Heart right ventricle (tissue), 16 donors: ENCODE results near the gene SLC7A6OS. TPM values are rescaled to one million over a fixed set of nuclear protein-coding genes. Genes with fewer than 3 reads are reported as not detected.

Source experiments
- ATAC-seq, 8 donors: fragments of 200-7000 bp; cut with Tn5 transposase; one replicate each; pipeline ENCODE4 v1.9.1; 2020; ENCODE audit warnings: mild to moderate bottlenecking in 8 of 8, moderate library complexity in 8 of 8, moderate number of reproducible peaks in 1 of 8
- DNase-seq, 2 donors: peaks; one replicate each; pipeline ENCODE4 v3.0.0-alpha.2; 2020
- H3K27ac ChIP-seq, 10 donors: fragments of 200-600 bp; sonication (generic) in 2 of 10; one replicate each; pipeline versions ENCODE4 v1.5.0 to v1.8.0; 2020 to 2022; ENCODE audit warnings: mild to moderate bottlenecking in 3 of 10
- H3K27me3 ChIP-seq, 7 donors: fragments of 200-600 bp; one replicate each; pipeline ENCODE4 v1.8.0; 2021 to 2022; ENCODE audit warnings: mild to moderate bottlenecking in 2 of 7
- H3K36me3 ChIP-seq, 9 donors: fragments of 200-600 bp; sonication (generic) in 1 of 9; one replicate each; pipeline versions ENCODE4 v1.5.0 to v1.8.0; 2020 to 2022; ENCODE audit warnings: mild to moderate bottlenecking in 2 of 9
- H3K4me1 ChIP-seq, 9 donors: fragments of 200-600 bp; sonication (generic) in 1 of 9; one replicate each; pipeline versions ENCODE4 v1.5.0 to v1.8.0; 2020 to 2022; ENCODE audit warnings: mild to moderate bottlenecking in 4 of 9
- H3K4me3 ChIP-seq, 10 donors: fragments of 200-600 bp; sonication (generic) in 2 of 10; one replicate each; pipeline versions ENCODE4 v1.5.0 to v1.8.0; 2020 to 2022; ENCODE audit warnings: mild to moderate bottlenecking in 7 of 10, moderate library complexity in 2 of 10
- H3K9me3 ChIP-seq, 11 donors: fragments of 200-600 bp in 10 of 11; sonication (generic) in 2 of 11; one replicate each; pipeline versions ENCODE4 v1.5.0 to v1.8.0; 2013 to 2022; ENCODE audit warnings: mild to moderate bottlenecking in 2 of 11, control low read depth in 1 of 11, moderate library complexity in 1 of 11
- WGBS, 2 donors: extraction: QIAGEN DNeasy Blood & Tissue Kit; methylation state at CpG; one replicate each; pipeline ENCODE4 v1.1.7; 2013; ENCODE audit warnings: inconsistent platforms in 1 of 2; 5-methylcytosine and 5-hydroxymethylcytosine counted together
- intact Hi-C, 10 donors: fragments of 100-400 bp; cut with DNase I; formaldehyde crosslinking; loops; one replicate each; pipeline versions ENCODE4 v1.11.1 to v1.14.2; 2022
- polyA plus RNA-seq, 2 donors: library from polyadenylated mRNA; stranded (reverse); fragments of 200-250 nt; gene quantifications; one replicate each; pipeline ENCODE4 v1.2.3, GENCODE V29; 2013
- total RNA-seq, 10 donors: library from RNA; stranded (reverse); fragmentation: NEBNext Ultra II Directional in 3 of 10; extraction: Animal tissue kit (Norgen Biotek cat#: 25700) in 3 of 10; gene quantifications; one replicate each; pipeline versions ENCODE4 v1.2.1 to v1.2.4, GENCODE V29; 2021 to 2023
- TF ChIP-seq, protein P1 (sequence below), 9 donors: fragments of 200-600 bp; sonication (generic) in 2 of 9; IDR thresholded peaks; one replicate each; pipeline versions ENCODE4 v1.5.0 to v1.8.0; 2021 to 2022; ENCODE audit warnings: antibody characterized with exemption in 9 of 9, mild to moderate bottlenecking in 5 of 9, moderate library complexity in 1 of 9
- donor health status: Arrhythmogenic right ventricular cardiomyopathy.
- donor health status: ischemic (EF 13 %, LVEDD 7.1; RV severe dilation, severe dysfunction).
- donor health status: healthy with polysubstance abuse.
- donor health status: DM: no; HTN: yes; CAD: no.
- donor health status: DM: no; HTN: no; CAD: no.
- donor health status: ischemic (EF 25% LVEDD 6.9; RV normal size, moderate dysfunction).
- donor health status: ischemic (EF 25% LVEDD 5.7; RV mildly dilated, moderate dysfunction).
- donor health status: healthy.
- donor health status: DM: yes; HTN: yes; CAD: no.
- donor health status: Ischemic cardiomyopathy.
- donor health status: ischemic (EF 35%, LVEDD 5.7; RV mildly dilated, moderate dysfunction).
- donor health status: nonischemic (EF 11% LVEDD 7.7; RV severe dilation, severe dysfunction).
- donor health status: DM: yes; HTN: yes; CAD: no.
- donor health status: PGD.
- donor health status: ischemic (EF 29% LVEDD 5.4; RV normal size, mild dysfunction).
- donor health status: nonischemic (EF 23%, LVEDD 6.1; RV moderate dilation, normal function).

The SLC7A6OS gene
- total and polyA plus RNA-seq, 12 donors: 7.3 to 14.4 (median 12.3) TPM

DNA sequence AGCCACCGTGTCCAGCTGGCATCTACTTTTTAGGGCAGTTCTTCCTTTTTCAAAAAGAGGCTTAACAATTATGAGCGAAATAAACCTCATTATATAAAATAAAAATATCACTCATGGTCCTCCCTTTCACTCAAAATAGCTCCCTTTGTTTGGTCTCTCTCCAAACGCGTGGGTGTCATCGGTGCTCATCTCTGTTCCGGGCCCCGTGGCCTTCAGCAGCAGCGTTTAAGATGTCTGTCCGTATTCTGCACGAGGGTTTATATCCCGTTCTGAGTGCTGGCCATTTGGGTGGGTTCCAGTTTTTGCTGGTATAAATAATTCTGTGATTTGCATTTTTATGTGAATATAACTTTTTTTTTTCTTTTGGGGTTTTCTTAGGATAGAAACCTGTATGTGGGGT lies 33.5 kb upstream of the SLC7A6OS start:
- TF ChIP-seq, protein P1, sequence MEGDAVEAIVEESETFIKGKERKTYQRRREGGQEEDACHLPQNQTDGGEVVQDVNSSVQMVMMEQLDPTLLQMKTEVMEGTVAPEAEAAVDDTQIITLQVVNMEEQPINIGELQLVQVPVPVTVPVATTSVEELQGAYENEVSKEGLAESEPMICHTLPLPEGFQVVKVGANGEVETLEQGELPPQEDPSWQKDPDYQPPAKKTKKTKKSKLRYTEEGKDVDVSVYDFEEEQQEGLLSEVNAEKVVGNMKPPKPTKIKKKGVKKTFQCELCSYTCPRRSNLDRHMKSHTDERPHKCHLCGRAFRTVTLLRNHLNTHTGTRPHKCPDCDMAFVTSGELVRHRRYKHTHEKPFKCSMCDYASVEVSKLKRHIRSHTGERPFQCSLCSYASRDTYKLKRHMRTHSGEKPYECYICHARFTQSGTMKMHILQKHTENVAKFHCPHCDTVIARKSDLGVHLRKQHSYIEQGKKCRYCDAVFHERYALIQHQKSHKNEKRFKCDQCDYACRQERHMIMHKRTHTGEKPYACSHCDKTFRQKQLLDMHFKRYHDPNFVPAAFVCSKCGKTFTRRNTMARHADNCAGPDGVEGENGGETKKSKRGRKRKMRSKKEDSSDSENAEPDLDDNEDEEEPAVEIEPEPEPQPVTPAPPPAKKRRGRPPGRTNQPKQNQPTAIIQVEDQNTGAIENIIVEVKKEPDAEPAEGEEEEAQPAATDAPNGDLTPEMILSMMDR (IDR thresholded peaks at IDR 0.05): no peak
- intact Hi-C loops: no loop called here
- ATAC-seq (peak in 1 of 8 donors; percentile 58), DNase-seq (peak in 1 of 2 donors; percentile 46)
- Histone ChIP-seq H3K27ac (peak overlapping the region in 2 of 10 donors; percentile 39 to 58), H3K36me3 (peaks cover 0 to 96% (median 50%) of the 10 kb centered on the region in 9 donors), H3K9me3 (no peaks in the 10 kb centered on the region), H3K27me3 (no peaks in the 10 kb centered on the region), H3K4me1 (peaks cover 0 to 41% (median 5%) of the 10 kb centered on the region in 9 donors), H3K4me3 (no peak overlapping the region)
- WGBS, 2 donors: 42 to 74% methylated on average over 11 of the region's 11 CpGs

DNA sequence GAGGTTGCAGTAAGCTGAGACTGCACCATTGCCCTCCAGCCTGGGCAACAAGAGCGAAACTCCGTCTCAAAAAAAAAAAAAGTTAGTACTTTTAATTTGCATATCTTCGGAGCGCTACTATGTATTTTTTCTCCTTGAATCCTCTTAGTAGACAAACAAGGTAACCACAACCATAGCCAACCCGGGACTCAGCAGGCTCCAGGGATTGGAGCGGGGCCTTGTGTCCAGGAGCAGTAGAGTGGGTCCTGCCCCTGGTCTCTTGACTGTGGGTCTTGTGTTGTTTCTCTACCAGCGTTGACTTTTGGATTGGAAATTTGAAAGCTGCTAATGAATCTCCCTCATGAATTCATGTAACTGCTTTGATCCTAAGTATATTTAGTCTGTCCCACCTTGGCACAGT lies 32.4 kb upstream of the SLC7A6OS start:
- ATAC-seq (no peak), DNase-seq (no peak)
- TF ChIP-seq, protein P1 (IDR thresholded peaks at IDR 0.05): no peak
- Histone ChIP-seq H3K9me3 (no peaks in the 10 kb centered on the region), H3K36me3 (peaks cover 0 to 96% (median 47%) of the 10 kb centered on the region in 9 donors), H3K4me1 (peaks cover 0 to 40% (median 5%) of the 10 kb centered on the region in 9 donors), H3K4me3 (no peak overlapping the region), H3K27me3 (no peaks in the 10 kb centered on the region), H3K27ac (no peak overlapping the region)
- 93 to 95% methylated on average over 7 of the region's 7 CpGs for WGBS, 2 donors
- intact Hi-C loops: no loop called here

DNA sequence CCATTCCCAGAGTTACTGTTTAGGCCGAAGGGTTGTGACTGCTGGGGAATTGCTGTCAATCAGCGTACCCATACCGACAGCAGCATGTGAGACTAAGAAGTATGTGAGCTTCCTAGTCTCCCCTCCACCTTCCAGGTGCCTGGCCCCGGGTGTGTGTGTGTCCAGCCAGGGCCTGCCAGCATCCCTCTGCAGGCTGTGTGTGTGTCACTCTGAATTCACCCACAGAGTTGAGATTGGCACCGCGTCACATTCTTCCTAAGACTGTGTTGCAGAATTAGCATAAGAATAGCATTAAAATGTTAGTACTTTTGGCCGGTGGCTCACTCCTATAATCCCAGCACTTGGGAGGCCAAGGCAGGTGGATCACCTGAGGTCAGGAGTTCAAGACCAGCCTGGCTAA lies 31.9 kb upstream of the SLC7A6OS start:
- Histone ChIP-seq H3K4me3 (no peak overlapping the region), H3K27me3 (no peaks in the 10 kb centered on the region), H3K27ac (no peak overlapping the region), H3K4me1 (peaks cover 0 to 35% (median 3%) of the 10 kb centered on the region in 9 donors), H3K36me3 (peaks cover 0 to 96% (median 48%) of the 10 kb centered on the region in 9 donors), H3K9me3 (no peaks in the 10 kb centered on the region)
- no peak for ATAC-seq
- DNase-seq: no peak
- 88 to 90% methylated on average over 7 of the region's 7 CpGs for WGBS, 2 donors
- TF ChIP-seq, protein P1 (IDR thresholded peaks at IDR 0.05): no peak
- intact Hi-C loops: no loop called here

DNA sequence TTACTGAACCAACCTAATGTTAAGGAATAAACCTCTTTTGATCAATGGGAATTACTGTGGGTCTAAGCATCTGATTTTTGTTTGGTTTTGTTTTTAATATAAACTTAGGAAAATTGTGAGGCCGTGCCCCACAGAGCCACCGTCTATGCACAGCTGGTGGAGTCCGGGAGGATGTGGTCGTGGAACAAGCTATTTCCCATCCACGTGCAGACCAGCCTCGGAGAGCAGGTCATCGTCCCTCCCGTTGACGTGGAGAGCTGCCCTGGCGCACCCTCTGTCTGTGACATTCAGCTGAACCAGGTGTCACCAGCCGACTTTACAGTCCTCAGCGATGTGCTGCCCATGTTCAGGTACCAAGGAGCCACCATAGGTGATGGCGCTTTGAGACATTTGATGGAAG lies 28.5 kb upstream of the SLC7A6OS start:
- Histone ChIP-seq H3K9me3 (no peaks in the 10 kb centered on the region), H3K27me3 (no peaks in the 10 kb centered on the region), H3K4me3 (no peak overlapping the region), H3K27ac (no peak overlapping the region), H3K36me3 (peaks cover 0 to 96% (median 44%) of the 10 kb centered on the region in 9 donors), H3K4me1 (peaks cover 0 to 18% (median under 1%) of the 10 kb centered on the region in 9 donors)
- 94 to 96% methylated on average over 13 of the region's 13 CpGs for WGBS, 2 donors
- intact Hi-C loops: no loop called here
- ATAC-seq (no peak), DNase-seq (no peak)
- TF ChIP-seq, protein P1 (IDR thresholded peaks at IDR 0.05): no peak
